Dedifferentiated amniotic fluid mesenchymal stem cell (primary cell): Measurements from ENCODE around the gene ZMAT3.

Source experiments
- DNase-seq: peaks from one replicate; pipeline ENCODE4 v3.0.0-alpha.2; 2016; ENCODE audit errors: extremely low spot score

Gene ZMAT3, protein sequence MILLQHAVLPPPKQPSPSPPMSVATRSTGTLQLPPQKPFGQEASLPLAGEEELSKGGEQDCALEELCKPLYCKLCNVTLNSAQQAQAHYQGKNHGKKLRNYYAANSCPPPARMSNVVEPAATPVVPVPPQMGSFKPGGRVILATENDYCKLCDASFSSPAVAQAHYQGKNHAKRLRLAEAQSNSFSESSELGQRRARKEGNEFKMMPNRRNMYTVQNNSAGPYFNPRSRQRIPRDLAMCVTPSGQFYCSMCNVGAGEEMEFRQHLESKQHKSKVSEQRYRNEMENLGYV

DNA sequence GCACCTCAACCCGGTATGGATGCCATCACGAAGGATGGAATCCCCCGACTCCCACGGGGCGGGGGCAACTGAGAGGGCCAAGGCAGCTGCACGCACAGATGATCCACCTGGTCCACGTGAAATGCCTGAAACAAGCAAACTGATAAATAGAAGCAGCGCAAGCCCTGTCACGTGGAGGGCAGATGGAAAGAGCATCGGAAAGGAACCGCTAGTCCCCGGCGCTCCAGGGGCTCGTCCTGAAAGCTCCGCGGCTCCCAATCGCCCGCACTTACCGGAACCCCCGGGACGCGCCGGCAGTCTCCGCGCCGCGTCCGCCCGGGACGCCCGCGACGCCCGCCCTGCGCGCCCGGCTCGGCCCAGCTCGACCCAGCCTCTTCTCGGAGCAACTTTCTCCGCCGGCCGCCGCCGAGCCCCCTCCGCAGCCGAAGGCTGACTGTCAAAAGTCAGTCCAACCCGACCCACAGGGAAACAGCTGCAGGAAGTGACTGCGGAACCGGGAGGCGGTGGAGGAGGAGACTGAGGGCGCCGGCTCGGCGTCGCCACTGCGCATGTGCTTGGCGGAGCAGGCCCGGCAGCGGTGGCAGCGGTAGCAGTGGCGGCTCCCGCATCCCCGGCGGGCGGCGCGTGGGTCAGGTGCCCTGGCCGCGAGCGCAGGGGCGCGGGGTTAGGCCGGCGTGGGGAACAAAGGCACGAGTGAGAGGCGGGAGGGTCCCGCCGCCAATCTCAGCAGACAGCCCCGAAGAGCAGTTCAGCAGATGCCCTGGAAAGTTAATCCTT lies at the start of gene ZMAT3:
Gene ZMAT3 (minus strand): TSS at position 487 of the 777 bp plus-strand sequence. CDS start 4,057 bp downstream, outside the sequence.
- DNase-seq: peak; percentile 80

DNA sequence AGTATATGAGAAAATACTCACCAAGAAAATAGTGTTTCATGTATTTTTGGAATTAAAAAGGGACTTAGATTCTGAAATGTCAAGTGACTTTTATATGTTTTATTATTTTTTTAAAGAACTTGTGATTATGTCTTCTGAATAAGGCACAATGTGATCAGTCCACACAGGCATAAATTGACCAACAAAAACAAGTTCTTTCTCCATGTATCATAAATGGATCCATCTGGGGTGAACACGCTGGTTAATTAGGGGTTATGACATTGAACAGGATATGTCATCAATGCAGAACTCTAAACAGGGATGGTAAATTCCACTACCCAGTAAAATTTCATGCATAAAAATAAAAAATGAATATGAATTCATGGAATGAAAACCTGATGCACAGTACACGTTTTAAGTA lies 45.2 kb upstream of the ZMAT3 start:
- DNase-seq: no peak

DNA sequence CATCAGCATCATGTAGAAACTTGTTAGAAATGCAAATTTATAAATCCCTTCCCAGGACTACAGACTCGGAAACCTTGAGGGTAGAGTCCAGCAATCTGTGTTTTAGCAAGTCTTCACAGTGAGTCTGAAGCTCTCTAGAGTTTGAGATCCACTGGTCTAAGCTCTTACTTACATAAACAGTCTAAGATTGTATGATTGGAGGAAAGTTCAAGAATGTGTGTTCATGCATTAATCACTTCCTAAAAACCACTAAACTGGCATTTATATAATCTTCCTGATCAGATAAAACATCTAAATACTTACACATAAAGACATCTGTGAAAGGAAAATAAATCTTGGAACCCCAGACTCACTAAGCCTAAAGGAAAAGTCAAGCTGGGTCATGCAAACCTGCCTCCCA lies 43.8 kb upstream of the ZMAT3 start:
- peak; percentile 22 for DNase-seq

DNA sequence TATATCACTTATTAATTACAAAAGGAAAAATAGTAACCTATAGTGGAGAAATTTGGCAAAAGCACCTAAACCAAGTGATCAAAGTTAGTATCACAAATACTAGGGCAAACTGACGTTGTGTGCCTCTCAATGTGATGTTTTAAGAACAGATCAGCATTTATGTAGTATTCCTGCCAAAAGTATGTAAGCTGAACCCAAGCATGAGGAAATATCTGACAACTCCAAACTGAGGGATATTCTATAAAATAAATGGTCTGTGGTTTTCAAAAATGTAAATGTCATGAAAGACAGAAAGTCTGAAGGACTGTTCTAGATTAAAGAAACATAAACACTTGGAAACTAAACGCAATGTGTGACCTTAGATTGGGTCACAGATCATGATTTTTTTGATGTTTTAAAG lies 42.3 kb upstream of the ZMAT3 start:
- peak; percentile 78 for DNase-seq

DNA sequence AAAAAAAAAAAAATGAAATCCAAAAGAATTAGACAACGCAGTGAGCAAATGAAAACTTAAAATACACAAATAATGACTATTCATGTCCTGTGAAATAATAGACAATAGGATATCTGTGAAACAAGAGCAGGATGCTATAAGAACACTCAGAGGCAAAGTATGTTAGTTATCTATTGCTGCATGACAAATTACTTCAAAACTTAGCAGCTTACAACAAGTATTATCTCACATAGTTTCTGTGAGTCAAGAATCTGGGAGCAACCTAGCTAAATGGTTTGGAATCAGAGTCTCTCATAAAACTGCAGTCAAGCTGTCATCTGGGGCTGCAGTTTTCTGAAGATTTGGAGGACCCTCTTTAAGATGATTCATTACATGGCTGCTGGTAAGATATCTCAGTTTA lies 36.5 kb upstream of the ZMAT3 start:
- DNase-seq: peak; percentile 67

DNA sequence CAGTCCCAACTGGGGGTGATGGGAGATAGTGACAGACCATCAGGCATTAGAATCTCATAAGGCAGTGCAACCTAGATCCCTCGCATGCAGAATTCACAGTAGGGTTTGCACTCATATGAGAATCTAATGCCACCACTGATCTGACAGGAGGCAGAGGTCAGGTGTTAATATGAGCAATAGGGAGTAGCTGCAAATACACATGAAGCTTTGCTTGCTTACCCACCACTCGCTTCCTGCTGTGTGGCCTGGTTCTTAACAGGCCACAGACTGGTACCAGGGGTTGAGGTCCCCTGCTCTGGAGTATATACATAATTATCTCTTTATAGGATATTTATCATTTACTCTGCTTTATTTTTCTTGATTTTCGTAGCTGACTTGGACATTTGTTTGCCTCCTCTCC lies 36.0 kb upstream of the ZMAT3 start:
- DNase-seq: no peak

DNA sequence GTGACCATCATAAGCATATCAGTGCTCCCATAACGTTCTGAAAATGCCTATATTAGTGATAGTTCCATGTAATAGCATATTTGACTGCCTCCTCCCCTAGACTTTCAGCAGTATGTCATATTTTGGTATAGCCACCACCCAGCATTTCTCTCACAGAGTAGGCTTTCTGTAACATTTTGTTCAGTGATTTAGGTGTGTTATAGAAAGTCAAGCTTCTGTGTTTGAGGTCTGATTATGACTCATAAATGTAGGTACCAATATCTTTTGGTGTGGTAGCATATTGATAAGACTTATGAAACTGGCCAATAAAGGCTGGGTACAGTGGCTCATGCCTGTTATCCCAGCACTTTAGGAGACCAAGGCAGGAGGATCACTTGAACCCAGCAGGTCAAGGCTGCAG lies 34.3 kb upstream of the ZMAT3 start:
- no peak for DNase-seq

DNA sequence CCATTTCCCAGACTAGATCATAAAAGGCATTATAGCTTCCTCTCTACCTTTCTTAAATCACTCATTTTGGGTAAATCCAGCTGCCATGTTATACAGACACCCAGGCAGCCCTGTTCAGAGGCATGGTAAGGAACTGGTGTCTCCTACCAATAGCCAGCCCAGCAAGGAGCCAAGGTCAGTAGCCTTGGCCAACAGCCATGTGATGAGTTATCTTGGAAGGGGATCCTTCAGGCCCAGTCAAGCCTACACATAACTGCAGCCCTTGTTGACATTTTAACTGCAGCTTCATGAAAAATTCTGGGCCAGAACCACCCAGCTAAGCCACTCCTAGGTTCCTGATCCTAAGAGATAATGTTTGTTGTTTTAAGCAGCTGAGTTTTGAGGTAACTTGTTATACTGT lies 29.0 kb upstream of the ZMAT3 start:
- no peak for DNase-seq

DNA sequence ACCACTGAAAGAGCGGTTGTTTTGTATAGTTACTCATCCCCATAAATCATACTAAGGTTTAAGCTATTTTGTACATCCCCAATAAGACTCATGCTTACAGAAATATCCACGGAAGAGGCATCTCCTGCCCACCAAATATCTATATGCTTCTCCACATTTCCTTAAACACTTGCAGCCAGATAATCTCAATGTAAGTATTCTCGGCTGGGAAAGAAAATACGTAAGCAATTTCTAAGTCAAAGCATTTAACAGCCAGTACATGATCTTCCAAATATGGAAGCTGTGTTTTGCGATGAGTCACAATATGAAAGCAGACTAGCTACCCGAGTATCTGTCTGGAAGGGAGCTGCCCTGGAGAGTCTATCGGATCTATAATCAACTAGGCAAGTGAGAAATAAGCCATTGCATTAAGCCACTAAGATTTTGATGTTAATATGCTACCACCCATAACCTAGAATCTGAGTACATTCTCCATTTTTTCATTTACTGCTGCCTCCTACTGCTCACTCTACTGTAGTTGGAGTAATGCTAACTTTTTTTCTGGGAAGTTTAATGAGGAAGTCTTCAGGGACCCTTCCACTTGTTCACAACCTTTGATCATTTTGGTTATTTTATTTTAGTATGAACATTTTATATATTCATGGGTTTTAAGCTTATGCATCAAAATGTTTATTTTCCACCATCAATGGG lies 26.9 kb upstream of the ZMAT3 start:
- DNase-seq: peak; percentile 50

DNA sequence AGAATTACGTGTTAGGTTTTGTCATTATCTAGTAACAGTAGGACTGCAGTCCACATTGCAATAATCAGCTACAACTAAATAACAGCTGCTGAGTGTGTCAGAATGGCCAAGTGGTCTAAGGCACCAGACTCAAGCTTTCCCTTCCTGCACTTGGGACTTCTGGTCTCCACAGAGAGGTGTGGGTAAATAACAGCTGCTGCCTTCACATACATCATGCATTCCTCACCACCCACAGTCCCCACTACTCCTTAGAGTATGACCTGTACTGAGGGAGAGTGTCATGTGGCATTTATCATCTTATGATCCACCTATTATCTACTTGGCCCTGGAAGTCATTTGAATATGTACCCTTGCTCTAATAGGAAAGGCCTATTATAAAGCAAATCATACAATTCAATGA lies 22.2 kb upstream of the ZMAT3 start:
- DNase-seq: no peak

DNA sequence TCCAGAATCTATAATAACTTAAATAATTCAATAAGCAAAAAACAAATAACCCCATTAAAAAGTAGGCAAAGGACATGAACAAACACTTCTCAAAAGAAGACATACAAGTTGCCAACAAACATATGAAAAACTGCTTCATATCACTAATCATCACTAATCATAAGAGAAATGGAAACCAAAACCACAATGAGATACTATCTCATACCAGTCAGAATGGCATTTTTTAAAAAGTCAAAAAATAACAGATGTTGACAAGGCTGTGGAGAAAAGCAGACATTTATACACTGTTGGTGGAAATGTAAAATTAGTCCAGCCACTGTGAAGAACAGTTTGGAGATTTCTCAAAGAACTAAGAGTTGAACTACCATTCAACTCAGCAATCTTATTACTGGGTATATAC lies 19.5 kb upstream of the ZMAT3 start:
- no peak for DNase-seq

DNA sequence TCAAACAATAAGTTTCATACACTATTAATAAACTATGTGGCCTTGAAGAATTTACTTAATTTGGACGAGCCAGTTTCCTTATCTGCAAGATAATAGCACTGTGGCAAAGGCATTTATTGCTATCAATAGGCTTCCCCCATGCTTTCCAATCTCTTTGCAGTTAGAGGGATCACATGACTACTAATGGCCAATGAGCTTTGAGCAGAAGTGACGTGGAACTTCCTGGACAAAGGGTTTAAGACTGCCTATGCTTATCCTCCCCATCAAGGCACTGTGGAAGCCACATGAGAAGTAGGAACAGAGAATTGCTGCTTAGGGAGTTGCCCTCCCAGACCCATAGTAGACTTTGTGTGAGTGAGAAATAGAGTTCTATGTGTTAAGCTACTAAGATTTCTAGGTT lies 16.7 kb upstream of the ZMAT3 start:
- DNase-seq: no peak

DNA sequence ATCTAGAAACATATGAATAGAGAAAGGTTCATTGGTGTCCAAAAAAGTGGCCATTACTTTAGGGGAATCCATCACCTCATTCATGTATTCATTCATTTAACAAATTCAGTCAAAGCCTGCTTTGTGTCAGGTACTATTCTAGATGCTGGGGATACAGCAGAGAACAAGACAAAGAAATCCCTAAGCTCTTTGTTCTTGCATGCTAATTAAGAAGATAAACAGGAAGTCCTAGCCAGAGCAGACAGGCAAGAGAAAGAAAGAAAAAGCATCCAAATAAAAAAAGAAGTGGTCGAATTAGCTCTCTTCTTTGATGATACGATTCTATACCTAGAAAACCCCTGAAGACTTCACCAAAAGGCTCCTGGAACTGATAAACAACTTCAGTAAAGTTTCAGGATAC lies 12.4 kb upstream of the ZMAT3 start:
- DNase-seq: no peak

DNA sequence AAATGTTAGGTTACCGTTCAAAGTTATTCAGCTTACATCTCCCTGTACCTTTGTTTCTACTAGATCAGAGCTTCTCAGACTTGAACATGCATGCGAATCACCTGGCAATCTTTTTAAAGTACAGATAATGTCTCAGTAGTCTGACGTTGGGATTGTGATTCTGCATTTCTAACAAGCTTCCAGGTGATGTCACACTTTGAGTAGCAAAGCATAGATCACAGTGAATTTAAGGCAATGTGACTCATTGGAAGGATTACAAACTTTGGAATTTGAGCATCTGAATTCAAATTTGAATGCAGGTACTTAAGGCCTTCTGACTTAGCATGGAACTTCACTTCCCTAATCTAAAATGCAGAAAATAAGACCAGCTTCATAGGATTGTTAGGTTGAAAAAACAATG lies 10.8 kb upstream of the ZMAT3 start:
- DNase-seq: no peak

DNA sequence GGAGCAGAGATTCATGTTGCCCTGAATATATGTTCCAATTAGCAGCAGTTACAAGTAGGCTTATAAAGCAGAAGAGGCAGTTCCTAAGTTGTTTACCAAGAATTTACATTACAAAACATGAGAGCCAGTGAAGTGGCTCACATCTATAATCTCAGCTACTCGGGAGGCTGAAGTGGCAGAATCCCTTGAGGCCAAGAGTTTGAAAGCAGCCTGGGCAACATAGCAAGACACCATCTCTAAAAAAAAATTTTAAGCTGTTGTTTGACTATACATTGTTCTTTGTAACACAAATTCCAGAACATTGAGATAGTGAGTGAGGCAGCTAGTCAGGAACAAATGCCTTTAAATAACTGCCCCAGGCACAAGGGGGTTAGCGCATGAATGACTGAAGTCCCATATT lies 10.3 kb upstream of the ZMAT3 start:
- DNase-seq: no peak

DNA sequence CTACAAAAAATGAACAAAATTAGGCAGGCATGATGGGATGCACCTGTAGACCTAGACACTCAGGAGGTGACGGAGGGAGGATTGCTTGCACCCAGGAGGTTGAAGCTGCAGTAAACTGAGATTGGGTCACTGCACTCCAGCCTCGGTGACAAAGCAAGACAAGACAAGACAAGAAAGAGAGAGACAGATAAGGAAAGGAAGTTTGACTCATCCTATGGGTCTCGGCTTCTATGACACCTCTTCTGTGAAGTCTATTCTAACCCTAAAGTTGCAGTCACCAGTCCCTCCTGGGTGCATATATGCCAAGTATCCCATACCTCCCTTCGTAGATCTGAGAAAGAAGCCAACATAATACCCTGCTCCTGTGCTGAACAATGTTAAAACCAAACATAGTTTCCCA lies 7.9 kb upstream of the ZMAT3 start:
- DNase-seq: no peak

DNA sequence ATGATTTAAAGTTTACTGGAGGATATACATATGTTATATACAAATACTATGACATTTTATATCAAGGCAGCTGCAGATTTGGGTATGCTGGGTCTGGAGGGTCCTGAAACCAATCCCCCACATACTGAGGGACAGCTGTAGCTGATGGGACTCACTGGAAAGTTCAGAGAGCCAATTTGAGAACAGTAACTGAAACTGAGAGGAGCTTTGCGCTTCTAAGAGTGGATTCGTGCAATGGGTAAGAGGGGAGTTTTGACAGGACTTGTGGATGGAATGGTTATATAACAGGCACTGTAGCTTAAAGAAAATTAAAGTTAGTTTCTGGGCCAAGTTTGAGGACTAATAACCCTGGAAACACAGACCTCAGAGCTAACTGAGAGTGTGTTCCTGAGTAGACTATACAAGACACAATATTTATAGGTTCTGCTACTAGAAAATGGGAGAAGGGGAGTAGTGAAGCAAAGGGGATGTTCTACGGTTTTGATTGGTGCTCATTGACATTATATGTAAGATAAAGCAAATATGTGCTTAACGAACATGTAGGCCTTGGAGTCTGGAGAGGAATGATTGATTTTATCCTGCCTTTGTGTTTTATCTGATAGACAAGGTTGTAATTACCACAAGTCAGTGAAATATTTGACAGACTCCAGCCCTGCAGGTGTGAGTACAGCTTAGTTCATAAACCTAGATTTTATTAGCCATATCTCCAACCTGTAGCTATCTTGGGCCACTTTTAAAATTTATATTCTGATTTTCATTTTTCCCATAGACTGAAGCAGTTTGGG lies 4.8 kb upstream of the ZMAT3 start:
- no peak for DNase-seq

DNA sequence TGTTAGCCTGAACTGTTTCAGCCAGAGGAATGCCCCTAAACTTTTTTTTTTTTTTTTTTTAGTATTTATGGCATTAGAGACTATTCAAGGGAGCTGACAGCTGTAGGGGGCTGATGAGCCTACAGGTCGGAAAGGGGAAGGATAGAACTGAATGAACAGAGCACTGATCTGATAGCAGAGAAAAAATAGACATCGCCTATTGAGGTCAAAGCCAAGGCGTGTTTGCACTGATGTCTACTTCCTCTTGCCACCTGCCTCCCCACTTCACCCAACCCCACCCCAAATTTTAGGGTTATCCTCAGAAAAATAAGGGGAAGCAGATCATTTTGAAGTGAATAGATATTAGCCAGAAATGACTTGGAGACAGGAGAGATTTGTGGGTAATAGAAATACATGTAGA lies 3.0 kb upstream of the ZMAT3 start:
- DNase-seq: no peak

DNA sequence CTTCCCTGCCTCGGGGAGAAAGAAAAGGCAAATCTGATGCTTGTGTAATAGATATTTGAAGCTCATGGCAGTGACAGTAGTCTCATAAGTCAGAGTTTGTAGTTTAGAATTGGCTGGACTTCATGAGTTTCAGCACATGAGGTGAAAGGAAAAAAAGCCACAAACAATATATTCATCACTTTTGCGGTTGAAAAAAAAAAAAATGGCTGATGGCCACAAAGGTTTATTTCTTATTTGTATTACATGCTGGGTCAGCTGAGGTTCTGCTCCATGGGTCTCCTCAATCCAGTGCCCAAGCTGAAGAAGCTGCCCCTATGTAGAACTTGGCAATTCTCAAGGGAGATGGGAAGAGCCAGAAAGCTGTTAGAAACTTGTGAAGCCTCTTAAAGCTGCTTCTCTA lies 2.2 kb upstream of the ZMAT3 start:
- no peak for DNase-seq

DNA sequence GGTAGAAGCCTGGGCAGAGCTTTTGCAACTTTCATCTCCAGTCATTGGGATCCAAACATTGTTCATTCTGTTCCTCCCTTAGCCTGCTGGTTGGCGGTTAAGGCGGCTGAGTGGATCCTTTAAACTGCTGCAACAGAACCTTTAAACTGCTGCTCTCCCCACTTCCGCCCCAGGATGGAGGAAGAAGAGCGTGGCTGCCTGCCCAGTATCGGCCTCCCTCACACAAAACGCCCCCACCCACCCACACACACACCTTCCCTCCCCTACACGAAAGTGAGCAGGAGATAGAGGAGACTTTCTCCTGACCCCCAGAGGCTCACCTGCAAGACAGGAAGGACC lies 460 bp upstream of the ZMAT3 start:
- no peak for DNase-seq

DNA sequence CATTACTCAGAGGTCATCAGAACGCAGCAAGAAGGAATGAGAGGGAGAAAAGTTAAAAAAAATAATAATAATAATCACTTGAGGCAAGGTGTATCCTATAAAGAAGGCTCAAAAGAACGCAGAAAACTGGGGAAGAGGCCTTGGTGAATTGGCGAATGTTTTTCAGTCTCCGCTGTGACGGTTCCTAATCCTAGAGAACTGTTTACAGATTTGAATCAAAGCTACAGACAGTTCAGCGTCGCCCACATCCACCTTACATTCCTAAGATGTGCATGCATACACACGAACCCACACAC lies 634 bp downstream of the ZMAT3 start:
- DNase-seq: no peak

DNA sequence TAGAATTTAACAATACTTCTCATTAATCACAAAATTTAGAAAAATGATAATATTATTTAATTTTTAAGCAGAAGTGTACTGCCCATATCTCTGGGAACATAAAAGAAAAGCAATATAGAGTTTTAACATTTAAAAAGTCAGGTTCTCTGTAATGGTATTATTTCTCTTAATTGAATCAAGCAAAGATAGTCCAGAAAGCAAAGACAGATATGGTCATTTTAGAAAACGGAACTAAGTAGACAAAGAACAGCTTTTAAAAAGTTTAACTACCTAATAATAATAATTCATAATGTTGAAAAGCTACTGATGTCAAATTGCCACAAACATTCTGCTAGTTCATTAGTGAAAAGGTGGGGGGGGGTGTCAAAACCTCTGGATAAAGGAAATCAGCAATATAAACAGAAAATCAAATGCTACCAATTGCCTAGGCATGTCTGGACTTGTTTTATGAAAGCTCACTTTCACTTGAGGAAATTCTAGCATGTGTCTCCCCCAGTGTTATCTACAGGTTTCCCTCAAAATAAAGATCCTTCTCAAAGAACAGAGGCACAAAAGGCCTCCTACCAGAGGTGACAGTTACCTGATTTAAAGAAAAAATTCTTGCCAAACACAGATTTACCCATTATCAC lies 1.7 kb downstream of the ZMAT3 start:
- DNase-seq: peak; percentile 39
